DLD1 (cell line): ENCODE measurements around the gene AP2S1.
"Not testable (repeated sequence)": the region's sequence is repeated elsewhere in the genome, so short reads cannot be mapped to it uniquely, and the experiment has no call there.

Source experiments
- in situ Hi-C: cut with HindIII; loops from 2 replicates; pipeline ENCODE4 v1.10.0; 2017; ENCODE audit warnings: low sequenced_read_pairs

Gene AP2S1

DNA sequence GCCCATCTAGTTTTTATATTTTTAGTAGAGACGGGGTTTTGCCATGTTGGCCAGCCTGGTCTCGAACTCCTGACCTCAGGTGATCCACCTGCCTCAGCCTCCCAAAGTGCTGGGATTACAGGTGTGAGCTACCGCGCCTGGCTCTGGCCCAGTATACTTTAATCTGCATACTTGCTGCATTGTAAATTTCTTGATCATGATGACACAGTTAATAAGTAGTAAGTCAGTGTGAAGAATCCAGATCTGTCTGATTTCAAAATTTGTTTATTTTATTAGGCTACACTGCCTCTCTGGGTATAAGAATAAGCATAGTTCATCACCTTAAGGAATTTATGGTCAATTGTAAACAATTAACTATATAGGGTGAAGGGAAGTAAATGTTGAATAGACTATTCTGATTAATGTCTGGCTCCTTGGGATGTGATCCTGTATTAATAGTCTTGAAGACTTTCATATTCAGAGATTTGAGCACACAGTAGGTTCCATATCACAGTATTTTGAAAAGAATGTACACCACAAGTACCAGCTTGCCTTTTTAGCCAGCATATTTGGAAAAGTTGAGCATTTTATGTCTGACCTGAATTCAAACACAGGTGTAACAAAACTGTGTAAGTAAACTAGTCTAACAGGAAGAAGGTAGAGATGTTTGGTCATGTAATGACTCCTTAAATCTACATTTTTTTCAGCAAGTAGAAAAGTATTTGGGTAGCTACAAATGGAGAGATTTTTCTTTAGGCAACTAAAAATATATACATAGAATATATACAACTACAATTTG lies 17.6 kb upstream of the AP2S1 start:
- in situ Hi-C loops = no loop called here

GRCh38 chr19:46867170-46867569 lies 16.5 kb upstream of the AP2S1 start:
- in situ Hi-C loops = no loop called here

DNA sequence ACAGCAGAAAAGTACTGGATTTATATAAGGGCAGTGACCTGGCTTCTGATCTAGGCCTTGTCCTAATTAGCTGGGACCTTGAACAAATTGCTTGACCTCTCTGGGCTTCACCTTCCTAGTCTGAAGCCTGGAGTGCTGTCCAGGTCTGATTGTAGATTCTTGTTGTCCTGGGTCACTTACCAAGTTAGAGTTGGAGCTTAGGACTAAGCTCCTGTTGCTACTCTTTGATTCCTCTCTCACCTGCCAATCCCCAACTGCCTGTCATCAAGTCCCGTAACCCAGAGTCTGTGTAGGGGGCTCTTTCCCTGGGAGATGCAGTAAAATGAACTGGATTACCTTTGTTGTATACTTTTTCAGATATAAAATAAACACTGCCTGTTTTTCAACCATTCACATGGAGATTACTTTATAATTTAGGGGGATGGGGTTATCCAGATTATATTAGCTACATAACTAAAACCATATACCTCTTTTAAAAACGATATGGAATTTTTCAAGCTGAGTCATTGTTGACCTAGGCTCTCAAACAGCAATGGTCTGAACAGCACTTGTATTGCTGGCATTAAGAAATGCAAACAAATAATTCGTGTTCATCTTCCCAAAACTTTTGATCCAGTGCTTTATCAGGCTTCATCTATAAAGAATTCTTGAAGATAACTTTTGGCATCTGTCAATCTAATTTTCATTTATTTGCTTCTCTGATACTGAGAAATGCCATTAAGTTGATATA lies 15.9 kb upstream of the AP2S1 start:
- in situ Hi-C loops = no loop called here

DNA sequence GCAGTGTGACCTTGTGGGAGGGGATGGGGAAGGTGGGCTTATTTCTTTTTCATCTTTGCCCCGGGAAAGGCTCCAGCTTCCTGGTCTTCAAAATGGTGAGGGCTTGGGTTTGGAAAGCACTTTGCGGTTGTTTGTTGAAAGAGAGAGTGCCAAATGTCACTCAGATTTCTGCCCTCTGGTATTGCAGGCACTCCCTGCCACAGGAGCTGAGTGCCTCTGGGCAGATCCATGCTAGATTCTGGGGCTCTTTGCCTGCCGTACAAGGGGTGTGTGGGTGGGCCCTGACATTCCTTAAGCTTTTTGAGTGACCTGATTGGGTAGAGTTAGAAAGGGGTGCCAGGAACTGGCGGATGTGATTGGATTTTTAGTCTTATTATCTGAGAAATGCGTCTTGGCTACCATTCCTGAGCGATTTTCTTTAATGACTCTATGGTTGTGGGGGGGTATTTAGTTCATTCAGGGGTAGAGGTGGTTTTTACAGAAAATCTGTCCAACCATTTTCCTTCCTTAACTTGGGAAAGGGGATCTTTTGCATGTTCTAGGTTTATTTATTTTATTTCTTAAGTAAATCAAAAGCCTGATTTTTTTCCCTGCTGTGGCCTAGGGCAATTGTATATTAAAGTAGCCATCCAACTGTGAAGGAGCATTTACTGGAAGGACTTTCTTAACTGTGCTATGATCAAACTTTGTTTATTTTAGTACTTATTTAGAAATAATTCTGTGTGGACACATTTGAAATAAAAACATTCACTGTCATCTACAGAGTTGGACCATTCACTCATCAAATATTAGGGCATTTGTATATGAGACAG lies 13.4 kb upstream of the AP2S1 start:
- in situ Hi-C loops = no loop called here

- in situ Hi-C loops = no loop called here
Measured at GRCh38 chr19:46862974-46863632, 12.5 kb upstream of the AP2S1 start.

- in situ Hi-C loops = no loop called here
Measured at GRCh38 chr19:46862503-46862834, 11.8 kb upstream of the AP2S1 start.

GRCh38 chr19:46861691-46862502 lies 11.3 kb upstream of the AP2S1 start:
- in situ Hi-C loops = no loop called here

DNA sequence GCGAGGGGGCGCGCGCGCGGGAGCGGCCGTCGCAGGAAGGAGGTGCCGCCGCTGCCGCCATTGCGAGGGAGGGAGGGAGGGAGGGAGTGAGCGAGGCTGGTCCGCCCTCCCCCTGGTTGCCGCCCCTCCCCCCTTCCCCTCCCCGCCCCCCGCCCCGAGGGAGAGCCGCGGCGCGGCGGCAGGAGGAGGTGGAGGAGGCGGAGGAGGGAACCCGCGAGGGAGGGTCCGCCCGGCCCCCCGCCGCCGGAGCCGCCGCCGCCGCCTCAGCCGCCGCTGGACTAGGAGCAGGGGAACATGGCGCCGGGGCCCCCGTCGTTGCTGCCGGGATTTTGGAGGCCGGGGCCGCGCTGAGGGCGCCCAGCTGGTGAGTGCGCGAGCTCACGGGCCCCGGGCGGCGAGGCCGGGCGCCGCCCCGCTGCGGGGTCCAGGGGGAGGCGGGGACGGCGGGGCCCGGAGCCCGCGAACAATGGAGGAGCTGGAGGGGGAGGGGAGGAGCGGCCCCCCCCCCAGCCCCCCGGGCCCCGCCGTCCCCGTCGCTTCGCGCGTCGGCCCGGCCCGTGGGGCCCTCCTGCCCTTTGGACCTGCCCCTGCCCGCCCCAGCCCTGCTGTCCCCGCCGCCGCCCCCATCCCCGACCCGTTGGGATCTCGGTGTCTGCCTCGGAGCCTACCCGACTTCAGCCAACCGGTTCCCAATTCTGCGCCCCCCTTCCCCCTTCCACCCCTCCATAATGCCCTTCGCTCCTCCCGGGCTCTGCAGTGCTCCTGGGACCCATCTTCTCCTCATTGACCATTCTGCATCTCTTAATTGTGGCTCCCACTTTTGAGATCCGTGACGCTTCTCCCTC lies 10.4 kb upstream of the AP2S1 start, which contains the start of gene ARHGAP35:
ARHGAP35 (plus strand) TSS at position 152 of the 845 bp plus-strand sequence. CDS start 57,679 bp downstream, outside the sequence.
- in situ Hi-C loops = no loop called here

DNA sequence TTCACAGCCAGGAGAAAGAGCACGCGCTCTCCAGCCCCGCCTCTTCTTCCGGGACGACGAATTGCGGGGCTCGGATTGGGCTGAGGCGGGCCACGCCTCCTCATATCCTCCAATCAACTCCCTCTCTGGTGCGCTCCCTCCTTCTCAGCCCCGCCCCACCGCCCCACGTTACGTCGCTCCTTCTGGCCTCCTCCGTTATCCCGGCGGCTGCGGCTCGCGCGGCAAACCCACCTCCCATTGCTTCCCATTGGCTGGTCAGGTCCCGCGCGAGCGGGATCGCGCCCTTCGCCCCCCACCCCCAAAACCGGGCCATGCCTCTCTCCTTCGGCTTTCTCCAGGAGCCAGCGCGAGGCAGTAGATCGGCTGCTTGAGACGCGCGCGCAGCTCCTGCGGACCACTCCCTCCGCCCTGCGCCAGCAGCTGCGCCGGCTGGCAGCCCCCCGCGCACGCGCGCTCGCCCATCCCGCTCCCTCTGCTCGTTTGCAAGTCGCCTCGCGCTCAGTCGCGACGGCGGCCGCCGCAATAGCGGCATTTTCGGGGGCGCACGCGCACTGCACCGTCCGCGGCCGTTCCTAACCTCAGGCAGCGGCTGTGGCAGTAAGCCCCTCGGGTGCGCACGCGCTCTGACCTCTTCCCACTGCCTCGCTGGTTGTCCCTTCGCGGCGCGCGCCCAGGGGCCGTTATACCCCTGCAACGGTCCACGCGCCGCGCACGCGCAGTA lies 9.6 kb upstream of the AP2S1 start:
- in situ Hi-C loops = no loop called here

- in situ Hi-C loops = no loop called here
Measured at GRCh38 chr19:46859637-46860124, 9.0 kb upstream of the AP2S1 start.

- in situ Hi-C loops = no loop called here
Measured at GRCh38 chr19:46856062-46857022, 5.7 kb upstream of the AP2S1 start.

GRCh38 chr19:46854698-46855097 lies 4.1 kb upstream of the AP2S1 start:
- in situ Hi-C loops = not testable (repeated sequence)

- in situ Hi-C loops = no loop called here
Measured at GRCh38 chr19:46852830-46853229, 2.2 kb upstream of the AP2S1 start.

DNA sequence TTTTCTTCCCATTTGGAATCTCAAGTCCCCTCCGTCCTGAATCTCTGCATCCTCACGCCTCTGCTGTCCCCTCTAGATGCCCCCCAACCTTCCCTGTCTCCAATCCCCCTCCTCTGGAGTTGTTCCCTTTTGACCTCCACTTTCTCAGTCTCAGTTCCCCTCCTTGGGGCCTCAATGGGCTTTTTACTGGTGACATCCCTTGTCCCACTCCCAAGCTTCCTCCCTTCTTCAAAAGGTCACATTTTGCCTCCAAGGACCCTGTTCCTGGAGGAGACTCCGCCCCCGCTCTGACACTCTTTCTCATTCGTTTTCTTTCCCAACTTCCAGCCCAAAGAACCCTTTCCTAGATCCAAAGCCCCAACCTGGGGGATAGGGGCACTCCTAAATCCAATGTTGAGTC lies 1.0 kb downstream of the AP2S1 start:
- in situ Hi-C loops = no loop called here

- in situ Hi-C loops = no loop called here
Measured at GRCh38 chr19:46848389-46848788, 2.3 kb downstream of the AP2S1 start.

- in situ Hi-C loops = no loop called here
Measured at GRCh38 chr19:46847528-46847927, 3.1 kb downstream of the AP2S1 start.

DNA sequence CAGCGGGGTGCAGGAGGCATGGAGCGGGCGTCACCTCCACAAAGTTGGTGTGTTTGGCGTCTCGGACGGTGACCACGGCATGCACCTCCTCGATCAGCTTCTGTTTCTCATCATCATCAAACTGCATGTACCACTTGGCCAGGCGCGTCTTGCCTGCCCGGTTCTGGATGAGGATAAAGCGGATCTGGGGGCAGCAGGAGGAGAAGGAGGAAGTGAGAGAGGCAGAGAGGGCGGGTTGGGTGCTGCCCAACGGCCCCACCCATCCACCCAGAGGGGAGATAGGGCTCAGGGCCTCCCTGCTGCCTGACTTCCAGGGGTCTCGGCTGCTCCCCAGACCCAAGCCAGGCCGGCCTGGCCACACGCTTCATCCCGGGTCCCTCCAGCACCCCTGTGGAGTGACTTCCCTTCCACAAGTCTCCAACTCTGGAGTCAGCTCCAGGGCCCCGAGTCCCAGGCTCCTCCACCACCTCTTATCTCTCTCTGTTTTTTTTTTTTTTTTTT lies 4.6 kb downstream of the AP2S1 start:
- in situ Hi-C loops = no loop called here
